GM12865 (cell line): ENCODE data around the gene LPAR1.
"Not testable (repeated sequence)": the region's sequence is repeated elsewhere in the genome, so short reads cannot be mapped to it uniquely, and the experiment has no call there.

Experiments used
- DNase-seq: peaks from one replicate; pipeline ENCODE4 v3.0.0; 2010; ENCODE audit warnings: low read depth
- H3K4me3 ChIP-seq: 2 replicates; pipeline ENCODE4 v1.5.1; 2011; ENCODE audit warnings: mild to moderate bottlenecking, low read depth, low read length, control low read depth
- TF ChIP-seq, protein P1 (sequence below): IDR thresholded peaks from 2 replicates; pipeline ENCODE4 v1.5.1; 2011; ENCODE audit warnings: low read length, control low read depth, low read depth, inconsistent platforms; ENCODE audit not compliant: insufficient read depth; ENCODE audit errors: missing control alignments

LPAR1 gene

GRCh38 chr9:110864011-110864410 lies 174.3 kb downstream of the LPAR1 start:
- DNase-seq = no peak
- H3K4me3 ChIP-seq = no peak overlapping the region
- TF ChIP-seq, protein P1, sequence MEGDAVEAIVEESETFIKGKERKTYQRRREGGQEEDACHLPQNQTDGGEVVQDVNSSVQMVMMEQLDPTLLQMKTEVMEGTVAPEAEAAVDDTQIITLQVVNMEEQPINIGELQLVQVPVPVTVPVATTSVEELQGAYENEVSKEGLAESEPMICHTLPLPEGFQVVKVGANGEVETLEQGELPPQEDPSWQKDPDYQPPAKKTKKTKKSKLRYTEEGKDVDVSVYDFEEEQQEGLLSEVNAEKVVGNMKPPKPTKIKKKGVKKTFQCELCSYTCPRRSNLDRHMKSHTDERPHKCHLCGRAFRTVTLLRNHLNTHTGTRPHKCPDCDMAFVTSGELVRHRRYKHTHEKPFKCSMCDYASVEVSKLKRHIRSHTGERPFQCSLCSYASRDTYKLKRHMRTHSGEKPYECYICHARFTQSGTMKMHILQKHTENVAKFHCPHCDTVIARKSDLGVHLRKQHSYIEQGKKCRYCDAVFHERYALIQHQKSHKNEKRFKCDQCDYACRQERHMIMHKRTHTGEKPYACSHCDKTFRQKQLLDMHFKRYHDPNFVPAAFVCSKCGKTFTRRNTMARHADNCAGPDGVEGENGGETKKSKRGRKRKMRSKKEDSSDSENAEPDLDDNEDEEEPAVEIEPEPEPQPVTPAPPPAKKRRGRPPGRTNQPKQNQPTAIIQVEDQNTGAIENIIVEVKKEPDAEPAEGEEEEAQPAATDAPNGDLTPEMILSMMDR = no peak

DNA sequence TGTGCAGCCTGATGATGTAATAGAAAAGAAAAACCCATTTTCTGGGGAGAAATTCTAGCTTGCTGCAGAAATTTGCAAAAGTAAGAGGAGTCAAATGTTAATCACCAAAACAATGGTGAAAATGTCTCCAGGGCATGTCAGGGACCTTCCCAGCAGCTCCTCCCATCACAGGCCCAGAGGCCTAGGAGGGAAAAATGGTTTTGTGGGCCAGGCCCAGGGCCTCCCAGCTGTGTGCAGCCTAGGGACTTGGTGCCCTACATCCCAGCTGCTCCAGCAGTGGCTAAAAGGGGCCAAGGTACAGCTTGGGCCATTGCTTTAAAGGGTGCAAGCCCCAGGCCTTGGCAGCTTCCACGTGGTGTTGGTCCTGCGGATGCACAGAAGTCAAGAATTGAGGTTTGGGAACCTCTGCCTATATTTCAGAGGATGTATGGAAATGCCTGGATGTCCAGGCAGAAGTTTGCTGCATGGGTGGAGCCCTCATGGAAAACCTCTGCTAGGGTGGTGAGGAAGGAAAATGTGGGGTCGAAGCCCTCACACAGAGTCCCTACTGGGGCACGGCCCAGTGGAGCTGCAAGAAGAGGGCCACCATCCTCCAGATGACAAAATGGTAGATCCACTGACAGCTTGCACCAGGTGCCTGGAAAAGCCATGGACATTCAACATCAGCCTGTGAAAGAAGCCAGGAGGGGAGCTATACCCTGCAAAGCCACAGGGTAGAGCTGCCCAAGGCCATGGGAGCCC lies 176.7 kb downstream of the LPAR1 start:
- H3K4me3 ChIP-seq, DNase-seq: not testable (repeated sequence)

GRCh38 chr9:110856772-110857171 lies 181.5 kb downstream of the LPAR1 start:
- H3K4me3 ChIP-seq = no peak overlapping the region
- TF ChIP-seq, protein P1 = no peak
- DNase-seq = no peak

DNA sequence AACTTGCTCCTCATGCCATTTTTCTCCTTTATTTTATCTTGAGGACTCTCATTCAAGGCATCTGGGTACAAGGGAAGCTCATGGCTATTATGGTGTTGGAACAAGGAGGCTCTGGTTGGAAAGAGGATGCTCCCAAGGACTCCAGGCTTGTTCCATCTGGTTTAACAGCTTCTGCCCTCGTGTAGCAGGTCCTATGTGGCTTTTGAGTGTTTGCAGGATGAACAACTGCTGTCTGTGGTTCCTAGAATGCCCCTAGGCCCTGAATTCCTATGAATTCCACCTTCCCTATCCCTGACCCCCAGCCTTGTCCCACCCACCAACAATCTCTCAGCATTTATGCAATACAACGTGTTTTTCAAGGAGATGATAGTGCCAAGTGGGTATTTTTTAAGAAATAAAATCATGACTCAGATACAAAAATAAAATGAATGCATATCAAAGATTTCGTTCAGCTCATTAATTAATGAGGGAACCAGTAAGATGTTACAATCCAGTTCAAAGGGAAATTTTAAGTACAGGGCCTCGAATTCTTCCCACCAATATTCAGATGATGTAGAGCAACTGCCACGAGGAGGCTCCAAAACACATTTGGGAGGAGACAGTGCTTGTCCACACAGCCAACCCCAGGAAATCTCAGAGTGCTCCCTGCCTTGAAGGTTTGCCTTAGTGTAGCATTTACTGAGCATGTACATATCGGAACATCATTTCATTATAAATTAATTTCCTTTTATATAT lies 187.7 kb downstream of the LPAR1 start:
- no peak overlapping the region for H3K4me3 ChIP-seq
- no peak for DNase-seq
- TF ChIP-seq, protein P1 = no peak

GRCh38 chr9:110847671-110848070 lies 190.6 kb downstream of the LPAR1 start:
- TF ChIP-seq, protein P1 = no peak
- DNase-seq = no peak
- H3K4me3 ChIP-seq = no peak overlapping the region

DNA sequence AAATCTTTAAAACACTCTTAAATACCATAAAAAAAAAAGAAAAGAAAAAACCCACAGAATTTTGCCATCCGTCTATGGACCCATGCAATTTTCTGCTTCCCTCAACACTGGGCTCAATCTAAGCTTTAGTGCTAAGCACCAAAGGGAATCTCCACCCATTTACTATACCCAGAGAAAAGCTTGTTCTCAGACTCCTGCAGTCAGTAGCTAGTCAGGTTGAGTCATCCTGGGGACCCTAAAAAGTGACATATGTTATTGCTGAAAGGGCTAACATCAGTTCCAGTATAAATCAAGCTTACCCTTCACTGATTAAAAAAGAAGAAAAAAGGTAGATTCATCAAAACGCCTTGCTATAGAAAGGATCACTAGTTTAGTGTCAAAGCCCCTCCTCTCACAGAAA lies 192.1 kb downstream of the LPAR1 start:
- no peak for DNase-seq
- TF ChIP-seq, protein P1 = no peak
- no peak overlapping the region for H3K4me3 ChIP-seq

GRCh38 chr9:110844121-110844520 lies 194.1 kb downstream of the LPAR1 start:
- TF ChIP-seq, protein P1 = no peak
- no peak overlapping the region for H3K4me3 ChIP-seq
- no peak for DNase-seq
